HepG2 (cell line): ENCODE data around the gene IKBKE.

Experiments
- EZH2 ChIP-seq: conservative IDR thresholded peaks from 2 replicates; pipeline ENCODE4 v1.6.1; 2012; ENCODE audit warnings: mild to moderate bottlenecking, low read depth, low read length, moderate library complexity
- MED1 ChIP-seq: sonication (generic); formaldehyde crosslinking; IDR thresholded peaks from 2 replicates; pipeline ENCODE4 v1.4.0; 2020; ENCODE audit warnings: missing genetic modification reagents
- MYC ChIP-seq: sonication (generic); formaldehyde crosslinking; IDR thresholded peaks from 2 replicates; pipeline ENCODE4 v1.9.0; 2021; ENCODE audit warnings: missing genetic modification reagents, borderline replicate concordance
- POLR2A ChIP-seq, 2 experiments: IDR thresholded peaks; 2 replicates each; pipeline ENCODE4 v1.6.1; 2011; ENCODE audit warnings: low read depth in 2 of 2, low read length in 2 of 2, mild to moderate bottlenecking in 1 of 2, moderate library complexity in 1 of 2; ENCODE audit not compliant: insufficient read depth in 1 of 2
- PTBP1 ChIP-seq: fragments of 200-400 bp; formaldehyde crosslinking; IDR thresholded peaks from 2 replicates; pipeline ENCODE4 v1.6.1; 2018; ENCODE audit warnings: low read length, low read depth; ENCODE audit not compliant: poor library complexity, severe bottlenecking
- SRF ChIP-seq: IDR thresholded peaks from 2 replicates; pipeline ENCODE4 v1.6.1; 2011; ENCODE audit warnings: mild to moderate bottlenecking, low read depth, low read length, moderate library complexity
- TF ChIP-seq, protein P1 (sequence below): sonication (generic); formaldehyde crosslinking; IDR thresholded peaks from 2 replicates; pipeline ENCODE4 v1.5.0; 2020; ENCODE audit warnings: mild to moderate bottlenecking, missing genetic modification reagents, moderate library complexity
- TF ChIP-seq, protein P2 (sequence below), 2 experiments: IDR thresholded peaks; 2 replicates each; pipeline ENCODE4 v1.6.1; 2011 to 2012; ENCODE audit warnings: low read length in 2 of 2, borderline replicate concordance in 1 of 2, low read depth in 1 of 2, mild to moderate bottlenecking in 1 of 2, moderate library complexity in 1 of 2
- TF ChIP-seq, protein P3 (sequence below): sonication (generic); formaldehyde crosslinking; IDR thresholded peaks from one replicate; pipeline ENCODE4 v1.5.1; 2020; ENCODE audit warnings: mild to moderate bottlenecking, missing genetic modification reagents; ENCODE audit errors: not compliant biosample characterization

DNA sequence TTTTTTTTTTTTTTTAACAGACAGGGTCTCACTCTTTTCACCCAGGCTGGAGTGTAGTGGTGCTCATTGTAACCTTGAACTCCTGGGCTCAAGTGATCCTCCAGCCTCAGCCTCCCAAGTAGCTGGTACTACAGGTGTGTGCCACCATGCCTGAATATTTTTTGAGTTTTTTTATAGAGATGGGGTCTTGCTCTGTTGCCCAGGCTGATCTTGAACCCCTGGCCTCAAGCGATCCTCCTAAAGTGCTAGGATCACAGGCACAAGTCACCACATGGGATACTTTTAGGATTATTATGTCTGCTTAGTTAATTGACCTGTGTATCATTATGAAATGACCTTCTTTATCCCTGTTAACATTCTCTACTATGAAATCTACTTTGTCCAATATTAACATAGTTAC, 75.1 kb downstream of the IKBKE start:
- TF ChIP-seq PTBP1 = no peak
- no peak for TF ChIP-seq POLR2A (IDR thresholded peaks at IDR 0.05; ENCODE audit: insufficient read depth in 1 of 2, low read depth in 2 of 2, low read length in 2 of 2)
- no peak for TF ChIP-seq EZH2
- TF ChIP-seq, protein P1, sequence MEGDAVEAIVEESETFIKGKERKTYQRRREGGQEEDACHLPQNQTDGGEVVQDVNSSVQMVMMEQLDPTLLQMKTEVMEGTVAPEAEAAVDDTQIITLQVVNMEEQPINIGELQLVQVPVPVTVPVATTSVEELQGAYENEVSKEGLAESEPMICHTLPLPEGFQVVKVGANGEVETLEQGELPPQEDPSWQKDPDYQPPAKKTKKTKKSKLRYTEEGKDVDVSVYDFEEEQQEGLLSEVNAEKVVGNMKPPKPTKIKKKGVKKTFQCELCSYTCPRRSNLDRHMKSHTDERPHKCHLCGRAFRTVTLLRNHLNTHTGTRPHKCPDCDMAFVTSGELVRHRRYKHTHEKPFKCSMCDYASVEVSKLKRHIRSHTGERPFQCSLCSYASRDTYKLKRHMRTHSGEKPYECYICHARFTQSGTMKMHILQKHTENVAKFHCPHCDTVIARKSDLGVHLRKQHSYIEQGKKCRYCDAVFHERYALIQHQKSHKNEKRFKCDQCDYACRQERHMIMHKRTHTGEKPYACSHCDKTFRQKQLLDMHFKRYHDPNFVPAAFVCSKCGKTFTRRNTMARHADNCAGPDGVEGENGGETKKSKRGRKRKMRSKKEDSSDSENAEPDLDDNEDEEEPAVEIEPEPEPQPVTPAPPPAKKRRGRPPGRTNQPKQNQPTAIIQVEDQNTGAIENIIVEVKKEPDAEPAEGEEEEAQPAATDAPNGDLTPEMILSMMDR (CRISPR knock-in tag) = no peak
- TF ChIP-seq, protein P2, sequence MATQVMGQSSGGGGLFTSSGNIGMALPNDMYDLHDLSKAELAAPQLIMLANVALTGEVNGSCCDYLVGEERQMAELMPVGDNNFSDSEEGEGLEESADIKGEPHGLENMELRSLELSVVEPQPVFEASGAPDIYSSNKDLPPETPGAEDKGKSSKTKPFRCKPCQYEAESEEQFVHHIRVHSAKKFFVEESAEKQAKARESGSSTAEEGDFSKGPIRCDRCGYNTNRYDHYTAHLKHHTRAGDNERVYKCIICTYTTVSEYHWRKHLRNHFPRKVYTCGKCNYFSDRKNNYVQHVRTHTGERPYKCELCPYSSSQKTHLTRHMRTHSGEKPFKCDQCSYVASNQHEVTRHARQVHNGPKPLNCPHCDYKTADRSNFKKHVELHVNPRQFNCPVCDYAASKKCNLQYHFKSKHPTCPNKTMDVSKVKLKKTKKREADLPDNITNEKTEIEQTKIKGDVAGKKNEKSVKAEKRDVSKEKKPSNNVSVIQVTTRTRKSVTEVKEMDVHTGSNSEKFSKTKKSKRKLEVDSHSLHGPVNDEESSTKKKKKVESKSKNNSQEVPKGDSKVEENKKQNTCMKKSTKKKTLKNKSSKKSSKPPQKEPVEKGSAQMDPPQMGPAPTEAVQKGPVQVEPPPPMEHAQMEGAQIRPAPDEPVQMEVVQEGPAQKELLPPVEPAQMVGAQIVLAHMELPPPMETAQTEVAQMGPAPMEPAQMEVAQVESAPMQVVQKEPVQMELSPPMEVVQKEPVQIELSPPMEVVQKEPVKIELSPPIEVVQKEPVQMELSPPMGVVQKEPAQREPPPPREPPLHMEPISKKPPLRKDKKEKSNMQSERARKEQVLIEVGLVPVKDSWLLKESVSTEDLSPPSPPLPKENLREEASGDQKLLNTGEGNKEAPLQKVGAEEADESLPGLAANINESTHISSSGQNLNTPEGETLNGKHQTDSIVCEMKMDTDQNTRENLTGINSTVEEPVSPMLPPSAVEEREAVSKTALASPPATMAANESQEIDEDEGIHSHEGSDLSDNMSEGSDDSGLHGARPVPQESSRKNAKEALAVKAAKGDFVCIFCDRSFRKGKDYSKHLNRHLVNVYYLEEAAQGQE (IDR thresholded peaks at IDR 0.05; ENCODE audit: borderline replicate concordance in 1 of 2, low read depth in 1 of 2, low read length in 2 of 2) = no peak
- TF ChIP-seq, protein P3, sequence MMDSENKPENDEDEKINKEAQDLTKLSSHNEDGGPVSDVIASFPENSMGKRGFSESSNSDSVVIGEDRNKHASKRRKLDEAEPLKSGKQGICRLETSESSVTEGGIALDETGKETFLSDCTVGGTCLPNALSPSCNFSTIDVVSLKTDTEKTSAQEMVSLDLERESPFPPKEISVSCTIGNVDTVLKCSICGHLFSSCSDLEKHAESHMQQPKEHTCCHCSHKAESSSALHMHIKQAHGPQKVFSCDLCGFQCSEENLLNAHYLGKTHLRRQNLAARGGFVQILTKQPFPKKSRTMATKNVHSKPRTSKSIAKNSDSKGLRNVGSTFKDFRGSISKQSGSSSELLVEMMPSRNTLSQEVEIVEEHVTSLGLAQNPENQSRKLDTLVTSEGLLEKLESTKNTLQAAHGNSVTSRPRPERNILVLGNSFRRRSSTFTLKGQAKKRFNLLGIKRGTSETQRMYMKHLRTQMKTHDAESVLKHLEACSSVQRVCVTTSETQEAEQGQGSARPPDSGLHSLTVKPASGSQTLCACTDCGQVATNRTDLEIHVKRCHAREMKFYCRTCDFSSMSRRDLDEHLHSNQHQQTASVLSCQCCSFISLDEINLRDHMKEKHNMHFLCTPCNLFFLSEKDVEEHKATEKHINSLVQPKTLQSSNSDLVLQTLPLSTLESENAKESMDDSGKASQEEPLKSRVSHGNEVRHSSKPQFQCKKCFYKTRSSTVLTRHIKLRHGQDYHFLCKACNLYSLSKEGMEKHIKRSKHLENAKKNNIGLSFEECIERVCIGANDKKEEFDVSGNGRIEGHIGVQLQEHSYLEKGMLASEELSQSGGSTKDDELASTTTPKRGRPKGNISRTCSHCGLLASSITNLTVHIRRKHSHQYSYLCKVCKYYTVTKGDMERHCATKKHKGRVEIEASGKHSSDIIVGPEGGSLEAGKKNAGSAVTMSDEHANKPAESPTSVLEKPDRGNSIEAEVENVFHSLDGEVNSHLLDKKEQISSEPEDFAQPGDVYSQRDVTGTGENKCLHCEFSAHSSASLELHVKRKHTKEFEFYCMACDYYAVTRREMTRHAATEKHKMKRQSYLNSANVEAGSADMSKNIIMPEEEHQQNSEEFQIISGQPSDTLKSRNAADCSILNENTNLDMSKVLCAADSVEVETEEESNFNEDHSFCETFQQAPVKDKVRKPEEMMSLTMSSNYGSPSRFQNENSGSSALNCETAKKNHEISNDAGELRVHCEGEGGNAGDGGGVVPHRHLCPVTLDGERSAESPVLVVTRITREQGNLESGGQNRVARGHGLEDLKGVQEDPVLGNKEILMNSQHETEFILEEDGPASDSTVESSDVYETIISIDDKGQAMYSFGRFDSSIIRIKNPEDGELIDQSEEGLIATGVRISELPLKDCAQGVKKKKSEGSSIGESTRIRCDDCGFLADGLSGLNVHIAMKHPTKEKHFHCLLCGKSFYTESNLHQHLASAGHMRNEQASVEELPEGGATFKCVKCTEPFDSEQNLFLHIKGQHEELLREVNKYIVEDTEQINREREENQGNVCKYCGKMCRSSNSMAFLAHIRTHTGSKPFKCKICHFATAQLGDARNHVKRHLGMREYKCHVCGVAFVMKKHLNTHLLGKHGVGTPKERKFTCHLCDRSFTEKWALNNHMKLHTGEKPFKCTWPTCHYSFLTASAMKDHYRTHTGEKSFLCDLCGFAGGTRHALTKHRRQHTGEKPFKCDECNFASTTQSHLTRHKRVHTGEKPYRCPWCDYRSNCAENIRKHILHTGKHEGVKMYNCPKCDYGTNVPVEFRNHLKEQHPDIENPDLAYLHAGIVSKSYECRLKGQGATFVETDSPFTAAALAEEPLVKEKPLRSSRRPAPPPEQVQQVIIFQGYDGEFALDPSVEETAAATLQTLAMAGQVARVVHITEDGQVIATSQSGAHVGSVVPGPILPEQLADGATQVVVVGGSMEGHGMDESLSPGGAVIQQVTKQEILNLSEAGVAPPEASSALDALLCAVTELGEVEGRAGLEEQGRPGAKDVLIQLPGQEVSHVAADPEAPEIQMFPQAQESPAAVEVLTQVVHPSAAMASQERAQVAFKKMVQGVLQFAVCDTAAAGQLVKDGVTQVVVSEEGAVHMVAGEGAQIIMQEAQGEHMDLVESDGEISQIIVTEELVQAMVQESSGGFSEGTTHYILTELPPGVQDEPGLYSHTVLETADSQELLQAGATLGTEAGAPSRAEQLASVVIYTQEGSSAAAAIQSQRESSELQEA = no peak
- TF ChIP-seq MED1 (CRISPR knock-in tag) = no peak
- TF ChIP-seq SRF = no peak
- no peak for TF ChIP-seq MYC (CRISPR knock-in tag)
